ENCODE measurements around the gene MAN1A1. TPM values are rescaled to one million over a fixed set of nuclear protein-coding genes. Genes with fewer than 3 reads are reported as not detected.

MAN1A1 gene
- total RNA-seq, 1 donor from 2014 or later = 35.4 TPM

GRCh38 chr6:119326291-119327005 lies 23.1 kb downstream of the MAN1A1 start:
- no peak for DNase-seq (ENCODE audit: extremely low read depth, low read depth, low spot score)

- no peak for DNase-seq (ENCODE audit: extremely low read depth, low read depth, low spot score)
Measured at GRCh38 chr6:119325559-119326265, 23.8 kb downstream of the MAN1A1 start.

GRCh38 chr6:119324718-119325117 lies 24.8 kb downstream of the MAN1A1 start:
- no peak for DNase-seq (ENCODE audit: extremely low read depth, low read depth, low spot score)

GRCh38 chr6:119323931-119324330 lies 25.6 kb downstream of the MAN1A1 start:
- DNase-seq (ENCODE audit: extremely low read depth, low read depth, low spot score) = no peak

- DNase-seq (ENCODE audit: extremely low read depth, low read depth, low spot score) = no peak
Measured at GRCh38 chr6:119323478-119323877, 26.1 kb downstream of the MAN1A1 start.

GRCh38 chr6:119322715-119323350 lies 26.7 kb downstream of the MAN1A1 start:
- DNase-seq (ENCODE audit: extremely low read depth, low read depth, low spot score) = no peak

- DNase-seq (ENCODE audit: extremely low read depth, low read depth, low spot score) = no peak
Measured at GRCh38 chr6:119322034-119322433, 27.5 kb downstream of the MAN1A1 start.

- no peak for DNase-seq (ENCODE audit: extremely low read depth, low read depth, low spot score)
Measured at GRCh38 chr6:119319694-119320093, 29.9 kb downstream of the MAN1A1 start.

- no peak for DNase-seq (ENCODE audit: extremely low read depth, low read depth, low spot score)
Measured at GRCh38 chr6:119318730-119319129, 30.8 kb downstream of the MAN1A1 start.

- no peak for DNase-seq (ENCODE audit: extremely low read depth, low read depth, low spot score)
Measured at GRCh38 chr6:119318176-119318575, 31.4 kb downstream of the MAN1A1 start.

GRCh38 chr6:119317007-119317406 lies 32.6 kb downstream of the MAN1A1 start:
- no peak for DNase-seq (ENCODE audit: extremely low read depth, low read depth, low spot score)

- DNase-seq (ENCODE audit: extremely low read depth, low read depth, low spot score) = no peak
Measured at GRCh38 chr6:119314885-119315272, 34.7 kb downstream of the MAN1A1 start.

- DNase-seq (ENCODE audit: extremely low read depth, low read depth, low spot score) = no peak
Measured at GRCh38 chr6:119313937-119314884, 35.4 kb downstream of the MAN1A1 start.

- no peak for DNase-seq (ENCODE audit: extremely low read depth, low read depth, low spot score)
Measured at GRCh38 chr6:119312875-119313338, 36.7 kb downstream of the MAN1A1 start.

- no peak for DNase-seq (ENCODE audit: extremely low read depth, low read depth, low spot score)
Measured at GRCh38 chr6:119312441-119312840, 37.1 kb downstream of the MAN1A1 start.

GRCh38 chr6:119311514-119312142 lies 37.9 kb downstream of the MAN1A1 start:
- no peak for DNase-seq (ENCODE audit: extremely low read depth, low read depth, low spot score)

- peak; percentile 56 for DNase-seq (ENCODE audit: extremely low read depth, low read depth, low spot score)
Measured at GRCh38 chr6:119310486-119311036, 39.0 kb downstream of the MAN1A1 start.

GRCh38 chr6:119308991-119309657 lies 40.4 kb downstream of the MAN1A1 start:
- no peak for DNase-seq (ENCODE audit: extremely low read depth, low read depth, low spot score)

- DNase-seq (ENCODE audit: extremely low read depth, low read depth, low spot score) = peak; percentile 34
Measured at GRCh38 chr6:119308048-119308570, 41.5 kb downstream of the MAN1A1 start.
